ENCODE data around the gene JMJD8. TPM values are rescaled to one million over a fixed set of nuclear protein-coding genes. Genes with fewer than 3 reads are reported as not detected.

JMJD8 gene
- total and polyA plus RNA-seq, 4 donors = 21.2 to 52.6 (median 33.4) TPM

DNA sequence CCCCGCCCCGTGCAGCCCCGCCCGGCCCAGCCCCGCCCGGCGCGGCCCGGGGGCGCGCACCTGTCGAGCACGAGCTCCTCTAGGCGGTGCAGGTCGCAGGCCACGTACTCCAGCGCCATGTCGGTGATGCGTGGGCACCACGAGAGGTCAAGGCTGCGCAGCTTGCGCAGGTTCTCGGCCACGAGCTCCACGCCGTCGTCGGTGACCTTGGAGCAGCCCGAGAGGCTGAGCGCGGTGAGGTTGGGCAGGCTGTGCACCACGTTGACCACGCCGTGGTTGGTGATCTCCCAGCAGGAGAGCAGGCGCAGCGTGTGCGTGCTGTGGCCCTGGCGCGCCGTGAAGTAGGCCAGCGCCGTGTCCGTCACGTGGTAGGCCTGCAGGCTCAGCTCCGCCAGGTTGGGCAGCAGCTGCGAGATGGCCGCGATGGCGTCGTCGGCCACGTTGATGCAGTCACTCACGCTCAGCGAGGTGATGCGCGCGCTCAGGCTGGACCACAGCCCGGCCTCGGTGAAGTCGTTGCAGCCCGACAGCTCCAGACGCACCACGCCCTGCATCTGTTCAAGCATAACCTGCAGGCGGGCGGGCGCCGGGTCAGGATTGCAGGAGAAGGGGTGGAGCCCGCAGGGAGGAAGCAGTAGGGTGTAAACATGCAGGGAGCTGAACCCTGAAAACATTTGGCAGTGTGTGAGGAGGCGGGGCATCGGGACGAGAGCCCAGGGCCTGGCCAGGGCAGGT, 11.4 kb upstream of the JMJD8 start:
- Histone ChIP-seq H3K9me3 (ENCODE audit: control insufficient read depth in 4 of 4, low read length in 3 of 4) (no peaks in the 10 kb centered on the region), H3K27ac (ENCODE audit: low read depth in 1 of 2, low read length in 2 of 2) (no peak overlapping the region), H3K9ac (ENCODE audit: low read depth in 1 of 2, low read length in 2 of 2) (no peak overlapping the region), H3K36me3 (ENCODE audit: control insufficient read depth in 4 of 4, insufficient read depth in 3 of 4, low read depth in 1 of 4, low read length in 3 of 4) (no peaks in the 10 kb centered on the region), H3K4me1 (ENCODE audit: control insufficient read depth in 4 of 4, insufficient read depth in 4 of 4, low read length in 3 of 4) (peaks cover 0 to 14% (median 9%) of the 10 kb centered on the region in 4 donors), H3K27me3 (ENCODE audit: control insufficient read depth in 4 of 4, insufficient read depth in 4 of 4, low read length in 3 of 4) (peaks cover 2 to 17% (median 7%) of the 10 kb centered on the region in 4 donors), H3K4me3 (ENCODE audit: low read depth in 1 of 3, low read length in 3 of 3) (peak overlapping the region in 1 of 3 donors; percentile 32)
- no peak for DNase-seq (ENCODE audit: low spot score)
- TF ChIP-seq JUND (IDR thresholded peaks at IDR 0.05) (no peak), EGR1 (IDR thresholded peaks at IDR 0.05; ENCODE audit: low read depth in 2 of 2) (no peak), SP1 (IDR thresholded peaks at IDR 0.05) (no peak), TAF1 (conservative IDR thresholded peaks at IDR 0.05) (no peak), RXRA (IDR thresholded peaks at IDR 0.05) (no peak)
- TF ChIP-seq, protein P1, sequence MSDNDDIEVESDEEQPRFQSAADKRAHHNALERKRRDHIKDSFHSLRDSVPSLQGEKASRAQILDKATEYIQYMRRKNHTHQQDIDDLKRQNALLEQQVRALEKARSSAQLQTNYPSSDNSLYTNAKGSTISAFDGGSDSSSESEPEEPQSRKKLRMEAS (IDR thresholded peaks at IDR 0.05) = no peak
- TF ChIP-seq, protein P2, sequence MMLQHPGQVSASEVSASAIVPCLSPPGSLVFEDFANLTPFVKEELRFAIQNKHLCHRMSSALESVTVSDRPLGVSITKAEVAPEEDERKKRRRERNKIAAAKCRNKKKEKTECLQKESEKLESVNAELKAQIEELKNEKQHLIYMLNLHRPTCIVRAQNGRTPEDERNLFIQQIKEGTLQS (IDR thresholded peaks at IDR 0.05) = no peak
- TF ChIP-seq, protein P3, sequence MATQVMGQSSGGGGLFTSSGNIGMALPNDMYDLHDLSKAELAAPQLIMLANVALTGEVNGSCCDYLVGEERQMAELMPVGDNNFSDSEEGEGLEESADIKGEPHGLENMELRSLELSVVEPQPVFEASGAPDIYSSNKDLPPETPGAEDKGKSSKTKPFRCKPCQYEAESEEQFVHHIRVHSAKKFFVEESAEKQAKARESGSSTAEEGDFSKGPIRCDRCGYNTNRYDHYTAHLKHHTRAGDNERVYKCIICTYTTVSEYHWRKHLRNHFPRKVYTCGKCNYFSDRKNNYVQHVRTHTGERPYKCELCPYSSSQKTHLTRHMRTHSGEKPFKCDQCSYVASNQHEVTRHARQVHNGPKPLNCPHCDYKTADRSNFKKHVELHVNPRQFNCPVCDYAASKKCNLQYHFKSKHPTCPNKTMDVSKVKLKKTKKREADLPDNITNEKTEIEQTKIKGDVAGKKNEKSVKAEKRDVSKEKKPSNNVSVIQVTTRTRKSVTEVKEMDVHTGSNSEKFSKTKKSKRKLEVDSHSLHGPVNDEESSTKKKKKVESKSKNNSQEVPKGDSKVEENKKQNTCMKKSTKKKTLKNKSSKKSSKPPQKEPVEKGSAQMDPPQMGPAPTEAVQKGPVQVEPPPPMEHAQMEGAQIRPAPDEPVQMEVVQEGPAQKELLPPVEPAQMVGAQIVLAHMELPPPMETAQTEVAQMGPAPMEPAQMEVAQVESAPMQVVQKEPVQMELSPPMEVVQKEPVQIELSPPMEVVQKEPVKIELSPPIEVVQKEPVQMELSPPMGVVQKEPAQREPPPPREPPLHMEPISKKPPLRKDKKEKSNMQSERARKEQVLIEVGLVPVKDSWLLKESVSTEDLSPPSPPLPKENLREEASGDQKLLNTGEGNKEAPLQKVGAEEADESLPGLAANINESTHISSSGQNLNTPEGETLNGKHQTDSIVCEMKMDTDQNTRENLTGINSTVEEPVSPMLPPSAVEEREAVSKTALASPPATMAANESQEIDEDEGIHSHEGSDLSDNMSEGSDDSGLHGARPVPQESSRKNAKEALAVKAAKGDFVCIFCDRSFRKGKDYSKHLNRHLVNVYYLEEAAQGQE (IDR thresholded peaks at IDR 0.05) = no peak
- 6% methylated on average over 71 of the region's 71 CpGs for whole genome bisulfite sequencing

DNA sequence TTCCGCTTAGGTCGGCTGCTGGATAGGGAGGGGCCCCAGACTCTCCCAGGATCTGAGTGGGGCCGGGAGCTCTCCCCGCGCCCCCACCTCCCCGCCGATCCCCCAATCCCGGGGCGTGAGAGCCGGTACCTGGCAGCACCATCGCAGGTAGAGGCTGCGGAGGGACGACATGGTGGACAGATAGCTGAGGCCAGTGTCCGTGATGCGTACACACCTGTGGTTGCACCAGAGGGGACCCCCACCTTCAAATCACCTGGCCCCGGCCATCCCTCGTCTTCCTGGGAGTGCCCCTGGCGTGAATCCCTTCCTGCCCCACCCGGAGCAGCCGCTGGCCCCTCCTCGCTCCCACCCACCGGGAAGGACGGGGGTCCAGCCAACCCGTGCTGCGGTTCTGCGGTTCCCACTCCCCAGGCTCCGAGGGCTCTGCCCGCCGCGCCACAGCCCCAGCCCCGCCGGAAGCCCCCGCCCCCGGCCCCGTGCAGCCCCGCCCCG, 10.8 kb upstream of the JMJD8 start:
- Histone ChIP-seq H3K4me1 (ENCODE audit: control insufficient read depth in 4 of 4, insufficient read depth in 4 of 4, low read length in 3 of 4) (peaks cover 0 to 15% (median 12%) of the 10 kb centered on the region in 4 donors), H3K4me3 (ENCODE audit: low read depth in 1 of 3, low read length in 3 of 3) (peak overlapping the region in 1 of 3 donors; percentile 32), H3K9ac (ENCODE audit: low read depth in 1 of 2, low read length in 2 of 2) (no peak overlapping the region), H3K27ac (ENCODE audit: low read depth in 1 of 2, low read length in 2 of 2) (no peak overlapping the region), H3K27me3 (ENCODE audit: control insufficient read depth in 4 of 4, insufficient read depth in 4 of 4, low read length in 3 of 4) (peaks cover 2 to 12% (median 7%) of the 10 kb centered on the region in 4 donors), H3K9me3 (ENCODE audit: control insufficient read depth in 4 of 4, low read length in 3 of 4) (no peaks in the 10 kb centered on the region), H3K36me3 (ENCODE audit: control insufficient read depth in 4 of 4, insufficient read depth in 3 of 4, low read depth in 1 of 4, low read length in 3 of 4) (no peaks in the 10 kb centered on the region)
- DNase-seq (ENCODE audit: low spot score) = no peak
- TF ChIP-seq RAD21 (IDR thresholded peaks at IDR 0.05) = no peak
- TF ChIP-seq NR2F2 (IDR thresholded peaks at IDR 0.05) = no peak
- no peak for TF ChIP-seq TAF1 (conservative IDR thresholded peaks at IDR 0.05)
- TF ChIP-seq, protein P4, sequence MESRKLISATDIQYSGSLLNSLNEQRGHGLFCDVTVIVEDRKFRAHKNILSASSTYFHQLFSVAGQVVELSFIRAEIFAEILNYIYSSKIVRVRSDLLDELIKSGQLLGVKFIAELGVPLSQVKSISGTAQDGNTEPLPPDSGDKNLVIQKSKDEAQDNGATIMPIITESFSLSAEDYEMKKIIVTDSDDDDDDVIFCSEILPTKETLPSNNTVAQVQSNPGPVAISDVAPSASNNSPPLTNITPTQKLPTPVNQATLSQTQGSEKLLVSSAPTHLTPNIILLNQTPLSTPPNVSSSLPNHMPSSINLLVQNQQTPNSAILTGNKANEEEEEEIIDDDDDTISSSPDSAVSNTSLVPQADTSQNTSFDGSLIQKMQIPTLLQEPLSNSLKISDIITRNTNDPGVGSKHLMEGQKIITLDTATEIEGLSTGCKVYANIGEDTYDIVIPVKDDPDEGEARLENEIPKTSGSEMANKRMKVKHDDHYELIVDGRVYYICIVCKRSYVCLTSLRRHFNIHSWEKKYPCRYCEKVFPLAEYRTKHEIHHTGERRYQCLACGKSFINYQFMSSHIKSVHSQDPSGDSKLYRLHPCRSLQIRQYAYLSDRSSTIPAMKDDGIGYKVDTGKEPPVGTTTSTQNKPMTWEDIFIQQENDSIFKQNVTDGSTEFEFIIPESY (IDR thresholded peaks at IDR 0.05) = no peak
- TF ChIP-seq, protein P1 (IDR thresholded peaks at IDR 0.05) = no peak
- TF ChIP-seq EGR1 (IDR thresholded peaks at IDR 0.05; ENCODE audit: low read depth in 2 of 2) = no peak
- no peak for TF ChIP-seq FOXA2 (IDR thresholded peaks at IDR 0.05)
- no peak for TF ChIP-seq SP1 (IDR thresholded peaks at IDR 0.05)
- TF ChIP-seq, protein P5, sequence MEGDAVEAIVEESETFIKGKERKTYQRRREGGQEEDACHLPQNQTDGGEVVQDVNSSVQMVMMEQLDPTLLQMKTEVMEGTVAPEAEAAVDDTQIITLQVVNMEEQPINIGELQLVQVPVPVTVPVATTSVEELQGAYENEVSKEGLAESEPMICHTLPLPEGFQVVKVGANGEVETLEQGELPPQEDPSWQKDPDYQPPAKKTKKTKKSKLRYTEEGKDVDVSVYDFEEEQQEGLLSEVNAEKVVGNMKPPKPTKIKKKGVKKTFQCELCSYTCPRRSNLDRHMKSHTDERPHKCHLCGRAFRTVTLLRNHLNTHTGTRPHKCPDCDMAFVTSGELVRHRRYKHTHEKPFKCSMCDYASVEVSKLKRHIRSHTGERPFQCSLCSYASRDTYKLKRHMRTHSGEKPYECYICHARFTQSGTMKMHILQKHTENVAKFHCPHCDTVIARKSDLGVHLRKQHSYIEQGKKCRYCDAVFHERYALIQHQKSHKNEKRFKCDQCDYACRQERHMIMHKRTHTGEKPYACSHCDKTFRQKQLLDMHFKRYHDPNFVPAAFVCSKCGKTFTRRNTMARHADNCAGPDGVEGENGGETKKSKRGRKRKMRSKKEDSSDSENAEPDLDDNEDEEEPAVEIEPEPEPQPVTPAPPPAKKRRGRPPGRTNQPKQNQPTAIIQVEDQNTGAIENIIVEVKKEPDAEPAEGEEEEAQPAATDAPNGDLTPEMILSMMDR (IDR thresholded peaks at IDR 0.05; ENCODE audit: low read depth, low read length, missing input control) = no peak
- TF ChIP-seq JUND (IDR thresholded peaks at IDR 0.05) = no peak
- TF ChIP-seq GABPA (IDR thresholded peaks at IDR 0.05 in 1 of 2, conservative IDR thresholded peaks at IDR 0.05 in 1 of 2) = no peak
- TF ChIP-seq, protein P2 (IDR thresholded peaks at IDR 0.05) = no peak
- no peak for TF ChIP-seq HNF4A (conservative IDR thresholded peaks at IDR 0.05)
- WGBS = 2% methylated on average over 37 of the region's 37 CpGs
